A549 treated with CpdA at 1 μM for 4 hours (cell line): ENCODE results near the gene MRPS14. TPM values are rescaled to one million over a fixed set of nuclear protein-coding genes. Genes with fewer than 3 reads are reported as not detected.

Experiments used
- total RNA-seq: library from RNA; stranded (reverse); fragments of 200-300 nt; extraction: Qiagen RNA extraction; gene quantifications from 5 replicates; pipeline ENCODE4 v1.2.3, GENCODE V29; 2022; ENCODE audit warnings: low read depth

Gene MRPS14
- total RNA-seq, result 17.0 to 27.7 TPM (median 25.7 TPM) in 5 replicates

DNA sequence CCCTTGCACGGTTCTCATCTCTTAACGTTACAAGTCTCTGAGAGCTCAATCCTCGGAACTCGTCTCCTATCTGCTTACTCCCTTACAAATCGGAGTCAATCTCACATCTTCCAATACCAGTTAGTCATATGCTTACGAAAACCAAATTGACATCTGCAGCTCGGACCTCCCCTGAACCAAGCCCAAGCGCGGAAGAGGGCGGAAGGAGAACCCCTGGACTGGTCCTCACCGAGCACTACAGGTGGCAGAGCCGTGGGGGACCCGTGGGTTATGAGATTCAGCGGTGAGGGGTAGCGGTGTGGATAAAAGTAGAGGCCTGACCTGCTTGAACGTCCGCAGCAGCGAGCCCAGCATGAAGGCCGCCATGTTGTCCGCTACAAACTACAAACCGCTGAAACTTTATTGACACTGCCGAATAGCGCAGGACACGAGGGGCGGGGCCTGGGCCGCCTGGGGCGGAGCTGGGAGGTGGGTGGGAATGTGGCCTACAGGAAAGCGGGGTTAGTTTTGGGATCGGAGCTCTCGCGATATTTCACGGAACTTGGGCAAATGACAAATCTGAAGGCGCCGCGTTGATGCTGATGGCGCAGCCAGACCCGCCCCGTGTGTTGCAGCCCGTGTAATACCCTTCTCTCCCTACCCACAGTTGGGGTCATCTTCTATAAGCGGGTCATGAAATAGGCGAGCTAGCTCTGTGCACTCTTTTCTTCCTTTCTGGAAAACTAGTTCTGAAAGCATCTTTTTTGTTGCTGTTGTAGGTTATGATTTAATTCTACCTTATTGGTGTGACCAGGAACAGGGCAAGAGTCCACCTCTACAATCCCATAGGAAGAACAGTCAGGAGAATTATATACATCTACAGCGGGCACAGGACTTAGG is at the start of gene MRPS14:
Gene MRPS14, minus strand, starts transcription at position 383 of the 879 bp plus-strand sequence. Its CDS starts 17 bp downstream, at position 366.

DNA sequence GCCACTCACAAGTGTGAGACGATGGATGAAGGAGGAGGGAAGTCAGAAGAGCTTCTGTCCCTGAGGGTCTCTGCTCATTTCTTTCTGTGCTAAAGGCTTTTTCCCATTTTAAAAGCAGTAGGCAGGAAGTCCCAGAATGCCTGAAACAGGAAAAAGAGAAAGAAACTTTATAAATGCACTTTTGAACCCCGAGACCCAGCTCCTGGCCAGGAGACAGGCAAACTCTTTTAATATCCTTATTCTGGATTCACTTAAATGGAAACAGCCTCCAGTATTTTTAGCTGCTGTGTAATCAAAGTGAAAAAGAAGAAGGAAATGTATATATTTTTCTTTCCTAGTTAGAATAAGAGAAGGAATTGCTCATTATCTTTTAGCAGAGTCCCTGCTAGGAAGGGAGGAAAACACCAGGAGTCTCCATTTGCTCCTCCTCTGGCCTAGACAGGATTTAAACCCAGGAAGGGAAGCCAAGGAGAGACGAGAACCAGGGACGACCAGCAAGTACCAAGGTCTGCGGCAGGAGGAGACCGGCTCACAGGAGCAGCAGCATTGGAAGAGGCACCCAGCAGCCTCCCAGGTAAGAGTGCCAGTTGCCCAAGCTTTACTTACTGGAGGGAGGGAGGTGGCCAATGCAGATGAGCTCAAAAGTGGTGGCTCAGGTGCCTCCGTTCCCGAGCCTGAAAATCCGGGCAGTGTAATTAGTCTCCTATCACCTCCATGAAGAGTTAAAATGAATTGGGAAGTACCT is 44.3 kb upstream of the MRPS14 start, which contains the start of gene TNN:
Gene TNN, plus strand, starts transcription at position 472 of the 745 bp plus-strand sequence. CDS start 9,586 bp downstream, outside the sequence.

DNA sequence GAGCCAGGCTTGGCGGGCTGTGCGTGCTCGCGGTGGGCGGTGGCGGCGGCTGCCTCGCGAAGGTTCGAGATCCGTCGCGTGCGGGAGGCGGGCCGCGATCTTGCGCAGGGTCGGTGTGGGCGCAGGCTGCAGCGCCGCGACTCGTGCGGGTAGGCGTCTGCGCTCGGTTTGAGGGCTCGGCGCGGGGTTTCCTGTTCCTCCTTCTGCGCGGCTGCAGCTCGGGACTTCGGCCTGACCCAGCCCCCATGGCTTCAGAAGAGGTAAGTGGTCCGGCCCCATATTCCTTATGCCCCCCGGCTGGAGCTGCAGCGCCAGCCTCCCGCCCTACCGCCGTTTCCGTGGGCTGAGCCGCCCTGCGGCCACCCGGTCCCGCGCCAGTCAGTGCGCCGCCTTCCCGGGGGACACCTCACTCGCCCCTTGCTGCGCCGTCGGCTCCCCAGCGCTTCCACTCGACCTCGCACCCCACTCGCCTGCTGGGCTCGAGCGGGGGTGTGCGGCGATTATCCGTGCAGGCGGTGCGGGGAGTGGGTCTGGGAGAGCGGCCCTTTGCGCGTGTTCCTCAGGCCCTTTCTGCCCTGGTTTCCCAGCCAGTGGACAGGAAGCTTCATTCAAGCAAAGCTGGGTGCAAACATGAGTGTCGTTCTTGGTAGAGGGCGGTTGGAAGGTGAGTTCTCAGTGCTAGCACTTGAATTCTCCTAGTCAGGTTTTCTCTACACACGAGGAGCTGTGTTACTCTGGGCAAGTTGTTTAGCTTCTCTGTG is 23.1 kb downstream of the MRPS14 start, which contains the start of gene CACYBP:
Gene CACYBP, plus strand, starts transcription at position 12 of the 761 bp plus-strand sequence. Its CDS starts 234 bp downstream, at position 246.

Other genes with a start within 250 kb of the MRPS14 start
- gene CACYBP, start 23.5 kb downstream of the MRPS14 start, total RNA-seq, result 179 to 208 TPM (median 191 TPM) in 5 replicates
- gene TNN, start 44.4 kb upstream of the MRPS14 start, total RNA-seq, result 0.01 TPM in 1 of 5 replicates, not detected in the others
- 0.31 to 0.58 TPM (median 0.47 TPM) in 5 replicates for gene KIAA0040, start 169.4 kb upstream of the MRPS14 start, total RNA-seq